HCT116 (cell line): ENCODE results near the gene KCNQ4. TPM values are rescaled to one million over a fixed set of nuclear protein-coding genes. Genes with fewer than 3 reads are reported as not detected.
A peak's percentile ranks its signal among the peaks of the same experiment; 100 is the strongest.

Experiments
- ATAC-seq: fragments of 200-7000 bp; cut with Tn5 transposase; 2 replicates; pipeline ENCODE4 v1.9.1; 2020; ENCODE audit warnings: mild to moderate bottlenecking, moderate library complexity
- BruUV-seq: library from RNA; stranded (reverse); fragments of 400-500 nt; replicated peaks from 2 replicates; lab custom pipeline; 2021; lab: Mats Ljungman, UMichigan
- CTCF ChIA-PET: fragments of 300-600 bp; sonication (Branson Sonifier 250); formaldehyde crosslinking; loops from one replicate; lab custom pipeline; 2021; ENCODE audit warnings: antibody characterized with exemption; lab: Charles Lee
- POLR2A ChIA-PET: fragments of 300-600, 350-600 bp; sonication (Branson Sonifier 250); formaldehyde crosslinking; loops from one replicate; lab custom pipeline; 2021; ENCODE audit warnings: antibody characterized with exemption; lab: Charles Lee
- RAD21 ChIA-PET, 2 experiments: fragments of 300-600 bp; sonication (Branson Sonifier 250); formaldehyde crosslinking; loops; one replicate each; lab custom pipeline; 2023; ENCODE audit warnings: low total read pairs in 2 of 2; ENCODE audit not compliant: uncharacterized antibody in 2 of 2, unreplicated experiment in 2 of 2, low non-redundant PET in 1 of 2; lab: Charles Lee
- DNase-seq: peaks from one replicate; pipeline ENCODE4 v3.0.0-alpha.2; 2010; ENCODE audit warnings: low read depth, low spot score
- H2AFZ ChIP-seq: fragments of 200-600 bp; shearing (Covaris generic), sonication (generic); 2 replicates; pipeline ENCODE4 v1.6.1; 2017; ENCODE audit warnings: low read depth, mixed run types, mixed read lengths, antibody characterized with exemption, low read length; ENCODE audit not compliant: poor library complexity, severe bottlenecking
- H3K27ac ChIP-seq: 2 replicates; pipeline ENCODE4 v1.5.1; 2012; ENCODE audit warnings: low read depth, low read length
- H3K27me3 ChIP-seq: fragments of 200-600 bp; sonication (generic); 2 replicates; pipeline ENCODE4 v1.6.1; 2016; ENCODE audit warnings: mixed run types, low read length, mixed read lengths; ENCODE audit not compliant: insufficient read depth
- H3K36me3 ChIP-seq, 2 experiments: fragments of 200-500 bp in 1 of 2; fragments of 200-600 bp in 1 of 2; sonication (Bioruptor generic) in 1 of 2; sonication (generic) in 1 of 2; 2 replicates each; pipeline versions ENCODE4 v1.5.1 to v1.6.1; 2014 to 2016; ENCODE audit warnings: low read length in 2 of 2, inconsistent platforms in 1 of 2, mixed read lengths in 1 of 2, mixed run types in 1 of 2; ENCODE audit not compliant: insufficient read depth in 2 of 2, control insufficient read depth in 1 of 2
- H3K4me1 ChIP-seq, 2 experiments: fragments of 200-600 bp in 1 of 2; sonication (generic) in 1 of 2; 2 replicates each; pipeline versions ENCODE4 v1.5.1 to v1.6.1; 2012 to 2017; ENCODE audit warnings: low read length in 2 of 2, inconsistent platforms in 1 of 2, mild to moderate bottlenecking in 1 of 2, mixed read lengths in 1 of 2, mixed run types in 1 of 2, moderate library complexity in 1 of 2; ENCODE audit not compliant: insufficient read depth in 2 of 2, control insufficient read depth in 1 of 2
- H3K4me2 ChIP-seq: fragments of 200-600 bp; sonication (generic); 2 replicates; pipeline ENCODE4 v1.6.1; 2017; ENCODE audit warnings: mixed run types, low read length, mixed read lengths
- H3K4me3 ChIP-seq, 2 experiments: fragments of 200-600 bp in 1 of 2; sonication (generic) in 1 of 2; replicated peaks in 1 of 2; 2 replicates each; pipeline ENCODE4 v1.5.1; 2011 to 2016; ENCODE audit warnings: low read length in 2 of 2, control low read depth in 1 of 2, low read depth in 1 of 2, mild to moderate bottlenecking in 1 of 2, mixed read lengths in 1 of 2, mixed run types in 1 of 2
- H3K79me2 ChIP-seq: fragments of 200-600 bp; sonication (generic); 2 replicates; pipeline ENCODE4 v1.6.1; 2017; ENCODE audit warnings: mild to moderate bottlenecking, mixed run types, low read length, moderate library complexity, mixed read lengths; ENCODE audit not compliant: insufficient read depth
- H3K9ac ChIP-seq: fragments of 200-600 bp; sonication (generic); 2 replicates; pipeline ENCODE4 v1.6.1; 2016; ENCODE audit warnings: low read length, mixed read lengths
- H3K9me2 ChIP-seq: fragments of 200-600 bp; sonication (generic), shearing (Covaris generic); 2 replicates; pipeline ENCODE4 v1.6.1; 2017; ENCODE audit warnings: mixed run types, mild to moderate bottlenecking, moderate library complexity; ENCODE audit not compliant: insufficient read depth
- H3K9me3 ChIP-seq, 2 experiments: fragments of 200-500 bp in 1 of 2; fragments of 200-600 bp in 1 of 2; sonication (Bioruptor generic) in 1 of 2; sonication (generic) in 1 of 2; 2 replicates each; pipeline ENCODE4 v1.6.1; 2014 to 2017; ENCODE audit warnings: low read length in 2 of 2, mixed read lengths in 2 of 2, inconsistent platforms in 1 of 2, low read depth in 1 of 2, mild to moderate bottlenecking in 1 of 2, mixed run types in 1 of 2, moderate library complexity in 1 of 2; ENCODE audit not compliant: control insufficient read depth in 1 of 2, insufficient read depth in 1 of 2
- H4K20me1 ChIP-seq: fragments of 200-600 bp; sonication (generic), shearing (Covaris generic); 2 replicates; pipeline ENCODE4 v1.6.1; 2017; ENCODE audit warnings: mixed run types, mild to moderate bottlenecking, moderate library complexity; ENCODE audit not compliant: insufficient read depth
- ATF3 ChIP-seq: IDR thresholded peaks from 2 replicates; pipeline ENCODE4 v1.6.1; 2012
- CTCF ChIP-seq, 3 experiments: fragments of 200-600 bp in 1 of 3; sonication (generic) in 1 of 3; IDR thresholded peaks in 2 of 3; conservative IDR thresholded peaks in 1 of 3; 2 replicates each; pipeline ENCODE4 v1.5.1; 2012 to 2017; ENCODE audit warnings: low read depth in 2 of 3, low read length in 2 of 3, antibody characterized with exemption in 1 of 3, borderline replicate concordance in 1 of 3, control low read depth in 1 of 3, mild to moderate bottlenecking in 1 of 3, mixed read lengths in 1 of 3, mixed run types in 1 of 3, moderate library complexity in 1 of 3; ENCODE audit not compliant: insufficient read depth in 1 of 3
- EGR1 ChIP-seq: IDR thresholded peaks from 2 replicates; pipeline ENCODE4 v1.6.1; 2012; ENCODE audit warnings: low read depth
- ELF1 ChIP-seq: IDR thresholded peaks from 2 replicates; pipeline ENCODE4 v1.6.1; 2012; ENCODE audit warnings: low read depth, borderline replicate concordance
- EZH2 ChIP-seq: fragments of 200-600 bp; sonication (generic); IDR thresholded peaks from 2 replicates; pipeline ENCODE4 v1.6.1; 2017; ENCODE audit warnings: antibody characterized with exemption, mixed run types
- FOSL1 ChIP-seq: IDR thresholded peaks from 2 replicates; pipeline ENCODE4 v1.6.1; 2012; ENCODE audit warnings: low read depth
- MAX ChIP-seq: IDR thresholded peaks from 2 replicates; pipeline ENCODE4 v1.6.1; 2012
- POLR2A ChIP-seq: IDR thresholded peaks from 2 replicates; pipeline ENCODE4 v1.7.0; 2011; ENCODE audit warnings: borderline replicate concordance; ENCODE audit not compliant: insufficient read depth, insufficient read length; ENCODE audit errors: extremely low read depth
- POLR2AphosphoS5 ChIP-seq: IDR thresholded peaks from 2 replicates; pipeline ENCODE4 v1.6.1; 2011; ENCODE audit warnings: mild to moderate bottlenecking, low read depth, low read length, moderate library complexity
- RAD21 ChIP-seq: IDR thresholded peaks from 2 replicates; pipeline ENCODE4 v1.6.1; 2012; ENCODE audit warnings: low read depth, mild to moderate bottlenecking
- SIN3A ChIP-seq: IDR thresholded peaks from 2 replicates; pipeline ENCODE4 v1.6.1; 2012; ENCODE audit warnings: low read depth
- SP1 ChIP-seq: IDR thresholded peaks from 2 replicates; pipeline ENCODE4 v1.6.1; 2012; ENCODE audit warnings: low read depth
- SRF ChIP-seq: IDR thresholded peaks from 2 replicates; pipeline ENCODE4 v1.6.1; 2012; ENCODE audit warnings: low read depth
- TCF7L2 ChIP-seq: IDR thresholded peaks from 2 replicates; pipeline ENCODE4 v1.7.0; 2011; ENCODE audit warnings: borderline replicate concordance, inconsistent platforms; ENCODE audit not compliant: insufficient read depth, insufficient read length; ENCODE audit errors: extremely low read depth
- YY1 ChIP-seq: IDR thresholded peaks from 2 replicates; pipeline ENCODE4 v1.6.1; 2011; ENCODE audit warnings: low read length, low read depth, moderate library complexity, mild to moderate bottlenecking; ENCODE audit not compliant: insufficient replicate concordance; ENCODE audit errors: extremely low read depth
- ZBTB33 ChIP-seq: IDR thresholded peaks from 2 replicates; pipeline ENCODE4 v1.6.1; 2011; ENCODE audit warnings: mild to moderate bottlenecking, low read length, moderate library complexity; ENCODE audit not compliant: insufficient replicate concordance; ENCODE audit errors: extremely low read depth
- ZNF274 ChIP-seq: fragments of 200-500 bp; sonication (Bioruptor generic); IDR thresholded peaks from 2 replicates; pipeline ENCODE4 v1.6.1; 2014; ENCODE audit warnings: mild to moderate bottlenecking, low read depth, low read length, inconsistent platforms
- intact Hi-C: fragments of 100-400 bp; cut with micrococcal nuclease; formaldehyde crosslinking; loops from 2 replicates; pipeline ENCODE4 v1.10.0; 2022
- total RNA-seq: library from RNA; stranded (reverse); gene quantifications from one replicate; pipeline ENCODE4 v1.2.1, GENCODE V29; 2021; ENCODE audit not compliant: unreplicated experiment

KCNQ4 gene
- total RNA-seq, 1 experiment from 2014 or later, result 4.1 TPM

- Histone ChIP-seq H3K9ac (no peak overlapping the region), H3K9me3 (no peaks in the 10 kb centered on the region), H3K4me3 (no peak overlapping the region), H3K9me2 (no peaks in the 10 kb centered on the region), H3K4me1 (peaks cover 2 to 33% of the 10 kb centered on the region in 2 experiments; a peak in 3 of 4 replicates), H3K36me3 (no peaks in the 10 kb centered on the region), H4K20me1 (no peaks in the 10 kb centered on the region), H2AFZ (no peak overlapping the region), H3K79me2 (no peaks in the 10 kb centered on the region), H3K27me3 (no peaks in the 10 kb centered on the region), H3K4me2 (peak overlapping the region; percentile 22), H3K27ac (no peak overlapping the region)
- ChIA-PET CTCF (no interaction called here), RAD21 (no interaction called here), POLR2A (interaction anchor here (3.2 kb wide), 1 partner anchor 24 kb away, joined by 7 read pairs; the partner anchor contains the start of gene CITED4)
- TF ChIP-seq EZH2, result no peak
- TF ChIP-seq MAX, result no peak
- no peak for TF ChIP-seq SP1
- TF ChIP-seq TCF7L2, result no peak
- no peak for TF ChIP-seq SIN3A
- TF ChIP-seq ZNF274, result no peak
- no peak for TF ChIP-seq EGR1
- no peak for TF ChIP-seq FOSL1
- no peak for TF ChIP-seq ELF1
- no peak for TF ChIP-seq POLR2AphosphoS5
- intact Hi-C loops, result no loop called here
- ATAC-seq (no peak), DNase-seq (no peak)
- no TSS peak for BruUV-seq
Measured at GRCh38 chr1:40886318-40887011, 102.9 kb downstream of the KCNQ4 start.

- BruUV-seq, result no TSS peak
- Histone ChIP-seq H3K9me2 (no peaks in the 10 kb centered on the region), H3K9me3 (no peaks in the 10 kb centered on the region), H3K4me2 (peak overlapping the region; percentile 22; the same call in 1 of the 2 replicates), H4K20me1 (no peaks in the 10 kb centered on the region), H3K4me1 (peaks cover 2 to 32% of the 10 kb centered on the region in 2 experiments; a peak in 3 of 4 replicates), H3K9ac (no peak overlapping the region), H3K27me3 (no peaks in the 10 kb centered on the region), H3K36me3 (no peaks in the 10 kb centered on the region), H3K4me3 (no peak overlapping the region), H3K27ac (no peak overlapping the region), H3K79me2 (no peaks in the 10 kb centered on the region), H2AFZ (no peak overlapping the region)
- POLR2A ChIA-PET, result interaction anchor here (3.2 kb wide), 1 partner anchor 24 kb away, joined by 7 read pairs; the partner anchor contains the start of gene CITED4
- CTCF ChIA-PET, result no interaction called here
- DNase-seq (no peak), ATAC-seq (no peak)
- intact Hi-C loops, result no loop called here
- RAD21 ChIA-PET, result no interaction called here
- TF ChIP-seq ATF3 (no peak), POLR2A (no peak), ZBTB33 (no peak), CTCF (IDR thresholded peaks at IDR 0.05 in 2 of 3, conservative IDR thresholded peaks at IDR 0.05 in 1 of 3; ENCODE audit: borderline replicate concordance in 1 of 3, insufficient read depth in 1 of 3, low read depth in 2 of 3, low read length in 2 of 3) (no peak), RAD21 (no peak), SP1 (no peak), SRF (no peak), EZH2 (no peak), SIN3A (no peak), YY1 (no peak)
Measured at GRCh38 chr1:40887012-40887378, 103.4 kb downstream of the KCNQ4 start.
